Panc1 (cell line): Measurements from ENCODE around the gene TRERF1.
"Not testable (repeated sequence)": the region's sequence is repeated elsewhere in the genome, so short reads cannot be mapped to it uniquely, and the experiment has no call there.

ENCODE experiments used
- POLR2AphosphoS5 ChIP-seq: IDR thresholded peaks from 2 replicates; pipeline ENCODE4 v1.6.1; 2012; ENCODE audit warnings: mild to moderate bottlenecking, low read depth, low read length, moderate library complexity
- TF ChIP-seq, protein P1 (sequence below): fragments of 450-650 bp; IDR thresholded peaks from 2 replicates; pipeline ENCODE4 v1.5.1; 2017; ENCODE audit warnings: mild to moderate bottlenecking

DNA sequence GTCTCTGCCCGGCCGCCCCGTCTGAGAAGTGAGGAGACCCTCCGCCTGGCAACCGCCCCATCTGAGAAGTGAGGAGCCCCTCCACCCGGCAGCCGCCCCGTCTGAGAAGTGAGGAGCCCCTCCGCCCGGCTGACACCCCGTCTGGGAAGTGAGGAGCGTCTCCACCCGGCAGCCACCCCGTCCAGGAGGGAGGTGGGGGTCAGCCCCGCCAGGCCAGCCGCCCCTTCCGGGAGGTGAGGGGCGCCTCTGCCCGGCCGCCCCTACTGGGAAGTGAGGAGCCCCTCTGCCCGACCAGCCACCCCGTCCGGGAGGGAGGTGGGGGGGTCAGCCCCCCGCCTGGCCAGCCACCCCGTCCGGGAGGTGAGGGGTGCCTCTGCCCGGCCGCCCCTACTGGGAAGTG is 14.7 kb upstream of the TRERF1 start:
- TF ChIP-seq, protein P1, sequence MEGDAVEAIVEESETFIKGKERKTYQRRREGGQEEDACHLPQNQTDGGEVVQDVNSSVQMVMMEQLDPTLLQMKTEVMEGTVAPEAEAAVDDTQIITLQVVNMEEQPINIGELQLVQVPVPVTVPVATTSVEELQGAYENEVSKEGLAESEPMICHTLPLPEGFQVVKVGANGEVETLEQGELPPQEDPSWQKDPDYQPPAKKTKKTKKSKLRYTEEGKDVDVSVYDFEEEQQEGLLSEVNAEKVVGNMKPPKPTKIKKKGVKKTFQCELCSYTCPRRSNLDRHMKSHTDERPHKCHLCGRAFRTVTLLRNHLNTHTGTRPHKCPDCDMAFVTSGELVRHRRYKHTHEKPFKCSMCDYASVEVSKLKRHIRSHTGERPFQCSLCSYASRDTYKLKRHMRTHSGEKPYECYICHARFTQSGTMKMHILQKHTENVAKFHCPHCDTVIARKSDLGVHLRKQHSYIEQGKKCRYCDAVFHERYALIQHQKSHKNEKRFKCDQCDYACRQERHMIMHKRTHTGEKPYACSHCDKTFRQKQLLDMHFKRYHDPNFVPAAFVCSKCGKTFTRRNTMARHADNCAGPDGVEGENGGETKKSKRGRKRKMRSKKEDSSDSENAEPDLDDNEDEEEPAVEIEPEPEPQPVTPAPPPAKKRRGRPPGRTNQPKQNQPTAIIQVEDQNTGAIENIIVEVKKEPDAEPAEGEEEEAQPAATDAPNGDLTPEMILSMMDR = not testable (repeated sequence)
- TF ChIP-seq POLR2AphosphoS5 = not testable (repeated sequence)
